Epidermal melanocyte (primary cell): Measurements from ENCODE around the gene CTXND2.
"Not testable (repeated sequence)": the region's sequence is repeated elsewhere in the genome, so short reads cannot be mapped to it uniquely, and the experiment has no call there.

Source experiments
- DNase-seq: peaks from one replicate; pipeline ENCODE4 v3.0.0; 2011; ENCODE audit warnings: low spot score; ENCODE audit not compliant: insufficient read length

The CTXND2 gene

GRCh38 chr1:150887018-150887417 is at the start of gene CTXND2:
TSS of gene CTXND2 (plus strand) at chr1:150887136. CDS start at chr1:150912315, 25,179 bp downstream.
- DNase-seq, result no peak

DNA sequence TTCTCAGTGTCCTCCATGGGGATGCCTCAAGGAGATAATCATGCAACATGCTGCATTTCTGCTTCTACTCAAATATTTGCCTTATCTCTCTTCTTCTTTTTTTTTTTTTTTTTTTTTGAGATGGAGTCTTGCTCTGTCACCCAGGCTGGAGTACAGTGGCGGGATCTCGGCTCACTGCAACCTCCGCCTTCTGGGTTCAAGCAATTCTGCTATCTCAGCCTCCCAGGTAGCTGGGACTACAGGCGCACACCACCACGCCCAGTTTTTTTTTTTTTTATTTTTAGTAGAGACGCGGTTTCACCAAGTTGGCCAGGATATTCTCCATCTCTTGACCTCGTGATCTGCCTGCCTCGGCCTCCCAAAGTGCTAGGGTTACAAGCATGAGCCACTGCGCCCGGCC is 46.1 kb upstream of the CTXND2 start:
- not testable (repeated sequence) for DNase-seq

GRCh38 chr1:150841626-150842025 is 45.3 kb upstream of the CTXND2 start:
- no peak for DNase-seq

GRCh38 chr1:150842343-150842742 is 44.6 kb upstream of the CTXND2 start:
- no peak for DNase-seq

- DNase-seq, result no peak
Measured at GRCh38 chr1:150842964-150843363, 44.0 kb upstream of the CTXND2 start.

- DNase-seq, result no peak
Measured at GRCh38 chr1:150843474-150843873, 43.5 kb upstream of the CTXND2 start.

DNA sequence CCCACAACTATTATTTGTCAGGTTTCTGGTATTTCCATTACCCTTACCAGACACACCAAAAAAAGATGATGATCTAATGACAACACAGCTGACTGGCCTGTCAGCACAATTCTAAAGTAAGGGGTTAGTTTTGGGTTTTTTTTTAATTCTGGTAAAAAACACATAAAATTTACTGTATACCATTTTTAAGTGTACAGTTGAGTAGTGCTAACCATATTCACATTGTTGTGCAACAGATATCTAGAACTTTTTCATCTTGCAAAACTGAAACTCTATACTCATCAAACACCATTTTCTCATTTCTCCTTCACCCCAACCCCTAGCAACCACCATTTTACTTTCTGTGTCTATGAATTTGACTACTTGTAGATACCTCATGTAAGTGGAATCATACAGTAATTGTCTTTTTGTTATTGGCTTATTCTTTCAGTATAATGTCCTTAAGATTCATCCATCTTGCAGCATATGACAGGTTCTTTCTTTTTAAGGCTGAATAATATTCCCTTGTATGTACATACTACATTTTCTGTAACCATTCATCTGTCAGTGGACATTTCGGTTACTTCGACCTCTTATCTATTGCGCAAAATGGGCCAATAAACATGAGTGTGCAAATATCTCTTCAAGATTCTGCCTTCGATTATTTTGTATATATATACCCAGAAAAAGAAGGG is 40.3 kb upstream of the CTXND2 start:
- no peak for DNase-seq

- not testable (repeated sequence) for DNase-seq
Measured at GRCh38 chr1:150850801-150851362, 36.1 kb upstream of the CTXND2 start.

GRCh38 chr1:150852734-150853133 is 34.2 kb upstream of the CTXND2 start:
- not testable (repeated sequence) for DNase-seq

GRCh38 chr1:150863724-150864123 is 23.2 kb upstream of the CTXND2 start:
- DNase-seq, result no peak

DNA sequence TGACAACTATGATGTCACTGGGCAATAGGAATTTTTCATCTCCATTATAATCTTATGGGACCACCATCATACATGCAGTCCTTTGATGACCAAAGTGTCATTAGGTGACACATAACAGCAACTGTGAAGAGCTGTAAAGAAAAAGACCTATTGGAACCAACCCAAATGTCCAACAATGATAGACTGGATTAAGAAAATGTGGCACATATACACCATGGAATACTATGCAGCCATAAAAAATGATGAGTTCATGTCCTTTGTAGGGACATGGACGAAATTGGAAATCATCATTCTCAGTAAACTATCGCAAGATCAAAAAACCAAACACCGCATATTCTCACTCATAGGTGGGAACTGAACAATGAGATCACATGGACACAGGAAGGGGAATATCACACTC is 22.7 kb upstream of the CTXND2 start:
- DNase-seq, result not testable (repeated sequence)

GRCh38 chr1:150869683-150870082 is 17.3 kb upstream of the CTXND2 start:
- DNase-seq, result no peak

GRCh38 chr1:150872572-150872971 is 14.4 kb upstream of the CTXND2 start:
- no peak for DNase-seq

GRCh38 chr1:150873521-150873920 is 13.4 kb upstream of the CTXND2 start:
- no peak for DNase-seq

GRCh38 chr1:150874455-150875196 is 12.3 kb upstream of the CTXND2 start:
- DNase-seq, result no peak

DNA sequence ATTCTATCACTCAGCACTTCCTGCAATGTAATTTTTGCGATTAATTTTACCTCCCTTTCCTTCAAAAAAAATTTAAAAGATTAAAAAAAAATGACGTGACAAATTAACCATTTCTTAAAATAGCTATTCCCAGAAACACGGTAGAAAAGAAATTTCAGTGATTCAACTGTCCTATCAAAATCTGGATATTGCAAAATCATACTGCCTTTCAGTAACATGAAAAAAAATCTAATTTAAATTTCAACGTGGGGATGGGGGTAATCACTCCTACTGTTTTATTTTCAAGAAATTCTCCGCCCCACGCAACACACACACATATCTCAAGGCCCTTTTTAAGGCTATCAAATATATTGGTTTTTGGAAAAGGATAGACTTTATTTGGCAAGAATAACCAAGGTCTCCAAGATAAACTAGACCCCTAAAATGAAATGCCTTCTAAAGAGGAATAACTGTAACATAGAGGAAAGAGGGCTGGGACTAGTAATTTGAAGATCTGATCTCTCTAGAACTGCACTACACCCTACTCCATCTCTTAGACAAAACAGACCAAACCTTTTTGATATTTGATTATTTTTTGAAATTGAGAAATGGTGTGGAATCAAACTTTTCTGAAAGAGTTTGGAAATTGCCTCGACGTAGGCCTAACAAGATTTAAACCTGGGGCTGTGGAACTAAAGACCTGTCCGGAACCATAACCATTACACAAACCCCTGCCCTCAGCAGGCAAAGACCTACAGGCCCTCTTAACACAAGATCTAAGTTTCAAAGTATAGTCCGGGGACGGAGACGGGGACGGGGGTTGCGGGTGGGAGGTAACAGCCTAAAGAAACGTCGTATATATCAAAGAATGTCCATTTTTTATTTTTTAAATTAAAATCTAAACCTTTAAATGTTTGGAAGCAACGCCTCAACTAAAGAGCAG is 11.5 kb upstream of the CTXND2 start:
- DNase-seq, result no peak

DNA sequence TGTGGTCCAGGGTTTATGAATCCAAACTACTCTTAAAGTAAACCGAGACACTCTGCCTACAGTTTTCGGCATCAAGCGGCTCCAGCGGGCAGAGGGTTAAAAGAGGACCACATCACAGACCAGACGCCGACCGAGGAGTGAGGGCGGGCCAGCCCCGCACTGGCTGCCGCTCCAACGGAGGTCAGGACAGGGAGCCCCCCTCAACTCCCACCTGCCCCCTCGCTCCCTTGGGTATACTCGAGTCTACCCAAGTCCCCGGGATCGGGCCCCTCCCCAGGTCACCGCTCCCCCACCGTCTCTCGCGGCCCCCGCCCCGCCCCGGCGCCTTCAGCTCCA is 10.8 kb upstream of the CTXND2 start:
- no peak for DNase-seq

GRCh38 chr1:150878931-150879330 is 8.0 kb upstream of the CTXND2 start:
- DNase-seq, result not testable (repeated sequence)

GRCh38 chr1:150881331-150882070 is 5.4 kb upstream of the CTXND2 start:
- peak; percentile 21 for DNase-seq

- DNase-seq, result not testable (repeated sequence)
Measured at GRCh38 chr1:150883121-150883520, 3.8 kb upstream of the CTXND2 start.

DNA sequence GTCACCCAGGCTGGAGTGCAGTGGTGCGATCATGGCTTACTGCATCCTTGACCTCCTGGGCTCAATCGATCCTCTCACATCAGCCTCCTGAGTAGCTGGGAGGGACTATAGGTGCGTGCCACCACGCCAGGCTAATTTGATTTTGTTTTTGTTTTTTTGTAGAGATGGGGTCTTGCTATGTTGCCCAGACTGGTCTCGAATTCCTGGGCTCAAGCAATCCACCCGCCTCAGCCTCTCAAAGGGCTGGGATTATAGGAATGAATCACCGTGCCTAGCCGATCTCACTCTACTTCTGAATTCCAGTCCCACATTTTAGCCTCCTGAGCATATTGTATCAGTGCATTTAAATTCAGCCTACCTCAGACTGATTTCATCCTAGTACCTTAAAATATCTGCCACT is 1.8 kb downstream of the CTXND2 start:
- no peak for DNase-seq
